HG02610 (cell line): Measurements from ENCODE around the gene CPNE2.
"Not testable (repeated sequence)": the region's sequence is repeated elsewhere in the genome, so short reads cannot be mapped to it uniquely, and the experiment has no call there.

Source experiments
- ATAC-seq: cut with Tn5 transposase; IDR thresholded peaks from one replicate; pipeline ENCODE4 v1.9.1; 2021; ENCODE audit warnings: mild to moderate bottlenecking, moderate library complexity; ENCODE audit not compliant: unreplicated experiment

The CPNE2 gene

GRCh38 chr16:57165483-57165882 lies 73.1 kb downstream of the CPNE2 start:
- ATAC-seq, result no peak

- ATAC-seq, result no peak
These were observed 73.6 kb downstream of the CPNE2 start for GRCh38 chr16:57165938-57166337.

- no peak for ATAC-seq
These were observed 74.1 kb downstream of the CPNE2 start for GRCh38 chr16:57166451-57166850.

GRCh38 chr16:57166951-57167350 lies 74.6 kb downstream of the CPNE2 start:
- ATAC-seq, result peak; percentile 74

GRCh38 chr16:57167538-57167937 lies 75.2 kb downstream of the CPNE2 start:
- no peak for ATAC-seq

DNA sequence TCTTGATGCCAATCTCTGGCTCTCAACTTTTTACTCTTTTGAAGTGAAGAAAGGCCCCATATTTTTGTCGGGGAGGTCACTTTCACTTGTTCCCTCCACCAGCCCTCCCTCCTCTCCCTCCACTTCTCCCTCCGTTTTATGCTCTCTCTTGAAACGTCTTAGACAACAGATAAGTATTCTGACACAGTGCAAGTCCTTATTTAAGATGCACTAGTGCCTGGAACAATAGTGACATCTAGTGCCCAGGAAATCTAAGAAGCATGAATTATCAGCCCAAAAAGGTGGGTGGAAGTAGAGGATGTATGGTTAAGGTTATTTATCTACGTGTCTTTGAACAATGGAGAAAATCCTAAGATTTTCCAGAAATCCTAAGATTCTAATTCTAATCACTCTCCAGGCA lies 75.6 kb downstream of the CPNE2 start:
- ATAC-seq, result no peak

DNA sequence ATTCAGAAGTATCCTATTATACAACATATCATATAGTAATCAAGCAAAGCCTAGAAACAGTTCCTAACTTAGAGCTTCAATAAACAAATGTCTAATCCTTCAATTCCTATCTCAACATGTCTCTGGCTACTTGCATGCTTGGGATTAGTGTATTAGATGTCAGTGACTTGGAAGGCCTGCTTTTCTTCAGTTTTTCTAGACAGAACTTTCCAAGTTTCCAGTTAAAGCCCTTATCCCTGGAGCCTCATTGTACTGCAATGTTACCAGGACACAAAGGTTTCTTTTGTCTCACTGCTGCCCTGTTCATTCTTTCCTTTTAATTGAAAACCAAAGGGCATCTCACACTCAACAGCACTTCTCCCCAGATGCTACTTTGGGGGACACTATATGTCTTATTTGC lies 76.9 kb downstream of the CPNE2 start:
- ATAC-seq, result no peak

- no peak for ATAC-seq
These were observed 80.4 kb downstream of the CPNE2 start for GRCh38 chr16:57172721-57173290.

- no peak for ATAC-seq
These were observed 83.5 kb downstream of the CPNE2 start for GRCh38 chr16:57175896-57176295.

DNA sequence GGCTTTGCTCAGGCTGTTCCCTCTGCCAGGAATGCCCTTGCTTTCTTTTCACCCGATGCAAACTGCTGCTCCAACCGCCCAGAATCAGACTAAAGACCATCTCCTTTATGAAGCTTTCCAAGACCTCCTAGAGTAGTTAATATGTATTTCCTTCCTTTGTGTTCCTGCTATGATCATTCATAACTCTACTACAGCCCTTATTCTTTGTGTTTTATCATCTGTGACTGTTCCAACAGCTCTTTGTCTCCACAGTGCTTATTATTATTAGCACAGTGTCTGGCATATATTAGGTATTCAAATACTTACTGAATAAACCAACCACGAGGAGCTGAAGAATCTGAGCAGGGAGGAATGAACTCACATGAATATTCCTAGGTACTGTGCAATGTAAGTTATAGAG lies 85.8 kb downstream of the CPNE2 start:
- no peak for ATAC-seq

DNA sequence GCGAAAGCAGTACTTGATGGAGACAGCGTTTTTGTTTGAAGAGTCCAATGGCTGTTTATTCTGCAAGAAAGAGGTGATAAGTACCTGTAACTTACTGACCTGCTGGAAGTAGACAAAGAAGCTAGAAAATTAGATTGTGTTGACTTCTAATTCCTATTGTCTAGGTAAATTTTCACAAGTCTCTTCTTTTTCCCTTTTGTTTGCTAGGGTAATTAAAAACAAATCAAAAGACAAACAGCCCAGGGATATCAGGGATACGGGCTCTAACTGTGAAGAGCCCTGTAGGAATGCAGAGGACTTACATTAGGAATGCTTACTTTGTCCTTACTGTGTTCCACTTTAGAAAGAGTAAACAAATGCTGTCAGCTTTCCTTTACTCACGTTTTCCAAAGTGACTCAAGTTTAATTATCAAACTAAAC lies 86.4 kb downstream of the CPNE2 start:
- no peak for ATAC-seq

- ATAC-seq, result no peak
These were observed 86.9 kb downstream of the CPNE2 start for GRCh38 chr16:57179215-57179828.

GRCh38 chr16:57184113-57184512 lies 91.7 kb downstream of the CPNE2 start:
- ATAC-seq, result no peak

- no peak for ATAC-seq
These were observed 92.6 kb downstream of the CPNE2 start for GRCh38 chr16:57184887-57185445.

DNA sequence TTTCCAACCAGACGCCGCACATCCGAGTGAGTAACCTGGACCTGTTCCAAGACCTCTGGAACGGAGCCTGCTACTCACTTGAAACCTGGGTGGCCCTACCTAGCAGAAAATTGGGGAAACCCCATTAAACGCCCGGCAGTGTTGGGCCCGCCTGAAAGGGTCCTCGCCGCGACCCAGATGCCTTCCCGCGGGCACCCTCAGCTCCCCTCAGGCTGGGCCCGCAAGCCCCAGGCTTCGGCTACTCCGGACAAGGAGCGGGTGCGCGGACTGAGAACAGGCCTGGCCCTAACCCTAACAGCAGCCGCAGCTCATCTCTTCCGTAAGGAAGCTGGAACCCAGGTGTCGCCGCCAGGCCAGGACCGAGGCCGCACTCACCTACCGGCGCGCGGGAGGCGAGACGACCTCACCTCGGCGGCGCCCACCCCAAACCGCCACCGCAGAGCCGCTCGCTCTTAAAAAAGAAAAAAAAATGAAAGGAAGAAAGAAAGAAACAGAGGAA lies 93.1 kb downstream of the CPNE2 start:
- ATAC-seq, result peak; percentile 31

DNA sequence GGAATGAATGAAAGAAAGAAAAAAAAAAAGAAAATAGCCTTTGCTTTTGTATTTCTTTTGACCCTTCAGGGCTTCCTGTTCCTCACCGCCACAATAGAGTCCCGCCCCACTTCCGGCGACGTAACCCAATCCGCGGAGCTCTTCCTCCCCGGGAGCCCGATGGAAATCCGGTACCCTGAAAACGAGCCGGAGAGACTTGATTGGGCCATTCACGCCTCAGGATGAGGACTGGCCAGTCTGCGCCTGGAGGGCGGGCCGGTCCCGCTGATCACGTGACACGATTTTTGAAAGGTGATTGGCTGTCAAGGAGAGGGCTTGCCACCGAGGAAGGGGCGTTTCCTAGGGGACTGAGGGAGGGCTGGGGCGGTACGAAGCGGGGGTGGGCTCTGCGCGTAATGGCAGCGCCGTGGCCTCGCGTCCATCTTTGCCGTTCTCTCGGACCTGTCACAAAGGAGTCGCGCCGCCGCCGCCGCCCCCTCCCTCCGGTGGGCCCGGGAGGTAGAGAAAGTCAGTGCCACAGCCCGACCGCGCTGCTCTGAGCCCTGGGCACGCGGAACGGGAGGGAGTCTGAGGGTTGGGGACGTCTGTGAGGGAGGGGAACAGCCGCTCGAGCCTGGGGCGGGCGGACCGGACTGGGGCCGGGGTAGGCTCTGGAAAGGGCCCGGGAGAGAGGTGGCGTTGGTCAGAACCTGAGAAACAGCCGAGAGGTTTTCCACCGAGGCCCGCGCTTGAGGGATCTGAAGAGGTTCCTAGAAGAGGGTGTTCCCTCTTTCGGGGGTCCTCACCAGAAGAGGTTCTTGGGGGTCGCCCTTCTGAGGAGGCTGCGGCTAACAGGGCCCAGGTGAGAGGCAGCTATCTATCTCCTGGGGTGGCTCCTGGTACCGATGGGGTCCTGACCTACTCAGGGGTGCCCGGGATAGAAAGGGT lies 93.8 kb downstream of the CPNE2 start, which contains the start of the genes PSME3IP1 and RSPRY1:
Gene PSME3IP1 (minus strand): TSS at position 95 of the 927 bp plus-strand sequence. CDS start 12,185 bp downstream, outside the sequence.
Gene RSPRY1 (plus strand): TSS at position 385 of the 927 bp plus-strand sequence. CDS start 18,330 bp downstream, outside the sequence.
- peak; percentile 86 for ATAC-seq

DNA sequence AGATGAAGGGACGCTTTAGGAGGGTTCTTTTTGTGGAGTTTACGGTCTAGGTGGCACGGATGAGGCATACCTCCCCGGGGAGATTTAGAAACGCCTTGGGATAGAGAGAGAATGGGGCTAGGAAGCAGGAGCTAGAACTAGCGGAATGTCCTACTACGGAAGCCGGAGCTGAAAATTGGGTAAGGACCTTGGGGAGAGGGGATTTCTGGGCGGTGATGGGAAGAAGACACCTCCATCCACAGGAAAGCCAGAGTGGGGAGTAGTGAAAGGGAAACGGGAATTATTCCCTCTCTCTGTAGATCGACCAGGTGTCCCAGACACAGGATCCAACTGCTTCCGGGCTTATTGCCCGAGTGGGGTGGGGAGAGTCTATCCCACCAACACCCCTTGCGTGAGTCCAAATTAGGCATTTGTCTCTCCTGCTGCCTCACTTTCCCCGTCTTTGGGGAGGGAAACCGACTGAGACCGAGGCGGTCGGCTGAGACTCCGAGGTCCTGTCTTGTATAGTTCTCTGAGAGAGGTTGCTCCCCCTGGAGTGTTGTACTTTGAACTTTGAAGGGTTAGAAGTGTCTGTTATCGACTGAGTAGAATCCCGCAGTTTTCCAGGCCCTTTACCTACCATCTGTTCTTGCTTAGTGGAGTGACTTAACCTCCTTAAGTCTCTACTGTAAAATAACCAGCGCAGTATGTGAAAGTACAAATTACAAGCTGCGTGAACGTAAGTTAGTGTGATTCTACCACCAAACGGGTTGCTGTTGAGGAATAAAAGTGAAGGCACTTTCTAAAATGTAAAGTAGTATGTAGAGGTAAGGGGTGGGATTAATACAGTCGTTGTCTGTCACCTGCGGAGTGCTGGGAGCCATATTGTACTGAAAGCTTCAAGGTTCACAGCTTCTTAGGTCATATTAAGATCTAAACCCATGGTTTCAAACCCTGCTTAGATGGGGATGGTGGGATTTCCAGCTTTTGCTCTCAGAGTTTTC lies 94.8 kb downstream of the CPNE2 start:
- ATAC-seq, result peak; percentile 31

GRCh38 chr16:57187902-57188710 lies 95.7 kb downstream of the CPNE2 start:
- not testable (repeated sequence) for ATAC-seq

GRCh38 chr16:57188711-57189002 lies 96.3 kb downstream of the CPNE2 start:
- no peak for ATAC-seq
